A549 (cell line): ENCODE results near the gene PLD3. TPM values are rescaled to one million over a fixed set of nuclear protein-coding genes. Genes with fewer than 3 reads are reported as not detected.

Source experiments
- ATAC-seq, 2 experiments: fragments of 200-7000 bp in 1 of 2; fragments of >200 bp in 1 of 2; cut with Nextera tagmentation in 1 of 2; cut with Tn5 transposase in 1 of 2; 3 replicates each; pipeline versions ENCODE4 v1.8.0 to v1.9.1; 2018 to 2020; ENCODE audit warnings: mild to moderate bottlenecking in 1 of 2, moderate library complexity in 1 of 2
- CTCF ChIA-PET: fragments of 300-600 bp; sonication (Branson Sonifier 250); formaldehyde crosslinking; extraction: SDS; loops from one replicate; lab custom pipeline; 2021; ENCODE audit warnings: antibody characterized with exemption, inconsistent platforms; lab: Yijun Ruan, JAX
- POLR2A ChIA-PET: fragments of 350-600 bp; formaldehyde crosslinking; extraction: SDS; loops from one replicate; lab custom pipeline; 2021; ENCODE audit warnings: antibody characterized with exemption, inconsistent platforms; lab: Yijun Ruan, JAX
- DNase-seq, 2 experiments: peaks; one replicate each; pipeline versions ENCODE4 v3.0.0 to v3.0.0-alpha.2; 2011 to 2016; ENCODE audit warnings: low read depth in 1 of 2, low spot score in 1 of 2
- FAIRE-seq: peaks from 2 replicates; lab custom pipeline; 2011; peaks lifted over from hg19 to GRCh38; lab: Jason Lieb, UNC
- H3K27ac ChIP-seq, 2 experiments: fragments of >200 bp; sonication (Bioruptor Twin); formaldehyde crosslinking; 3 replicates each; pipeline ENCODE4 v1.5.1; 2016 to 2017
- H3K4me1 ChIP-seq: fragments of >200 bp; sonication (Bioruptor Twin); formaldehyde crosslinking; 3 replicates; pipeline ENCODE4 v1.6.1; 2016
- H3K4me2 ChIP-seq: fragments of >200 bp; sonication (Bioruptor Twin); formaldehyde crosslinking; 3 replicates; pipeline ENCODE4 v1.6.1; 2016
- H3K4me3 ChIP-seq: fragments of >200 bp; sonication (Bioruptor Twin); formaldehyde crosslinking; 3 replicates; pipeline ENCODE4 v1.5.1; 2016
- H3K9me3 ChIP-seq: fragments of >200 bp; sonication (Bioruptor Twin); formaldehyde crosslinking; 3 replicates; pipeline ENCODE4 v1.6.1; 2016
- CBX8 ChIP-seq: fragments of 200-600 bp; sonication (generic); IDR thresholded peaks from 2 replicates; pipeline ENCODE4 v1.6.1; 2016
- CHD4 ChIP-seq: fragments of 200-600 bp; sonication (generic); IDR thresholded peaks from 2 replicates; pipeline ENCODE4 v1.6.1; 2016; ENCODE audit warnings: antibody characterized with exemption, mild to moderate bottlenecking, borderline replicate concordance
- ESRRA ChIP-seq: fragments of 150-350 bp; IDR thresholded peaks from 2 replicates; pipeline ENCODE4 v1.6.1; 2014; ENCODE audit warnings: mild to moderate bottlenecking, low read length, borderline replicate concordance
- FOSL2 ChIP-seq, 2 experiments: fragments of 450-650 bp in 1 of 2; fragments of >200 bp in 1 of 2; sonication (Bioruptor Twin) in 1 of 2; formaldehyde crosslinking; IDR thresholded peaks; 2 replicates each; pipeline versions ENCODE4 v1.5.0 to v1.6.1; 2016 to 2020; ENCODE audit warnings: mild to moderate bottlenecking in 1 of 2, moderate library complexity in 1 of 2
- FOXS1 ChIP-seq: fragments of 250-450 bp; sonication (Bioruptor Pico); IDR thresholded peaks from 2 replicates; pipeline ENCODE4 v1.5.0; 2020; ENCODE audit warnings: mild to moderate bottlenecking, moderate library complexity
- GATA3 ChIP-seq: IDR thresholded peaks from 2 replicates; pipeline ENCODE4 v1.6.1; 2012; ENCODE audit warnings: borderline replicate concordance
- KDM1A ChIP-seq: fragments of 200-600 bp; sonication (generic); IDR thresholded peaks from 2 replicates; pipeline ENCODE4 v1.6.1; 2016; ENCODE audit warnings: low read depth, mild to moderate bottlenecking
- NR3C1 ChIP-seq: fragments of >200 bp; sonication (Bioruptor Twin); formaldehyde crosslinking; IDR thresholded peaks from 3 replicates; pipeline ENCODE4 v1.6.1; 2017
- PBX3 ChIP-seq: IDR thresholded peaks from 2 replicates; pipeline ENCODE4 v1.6.1; 2012
- PHF8 ChIP-seq: fragments of 200-600 bp; sonication (generic); IDR thresholded peaks from 2 replicates; pipeline ENCODE4 v1.6.1; 2016; ENCODE audit warnings: low read depth, mild to moderate bottlenecking, antibody characterized with exemption, moderate library complexity, borderline replicate concordance
- POLR2AphosphoS2 ChIP-seq: conservative IDR thresholded peaks from 2 replicates; pipeline ENCODE4 v1.6.1; 2012; ENCODE audit warnings: low read length, improper control_type of control experiment, inconsistent platforms
- RNF2 ChIP-seq: fragments of 200-600 bp; sonication (generic); IDR thresholded peaks from 2 replicates; pipeline ENCODE4 v1.6.1; 2016; ENCODE audit warnings: low read depth, mild to moderate bottlenecking, antibody characterized with exemption, moderate library complexity, borderline replicate concordance
- SMC3 ChIP-seq: fragments of >200 bp; sonication (Bioruptor Twin); formaldehyde crosslinking; IDR thresholded peaks from 3 replicates; pipeline ENCODE4 v1.6.1; 2018; ENCODE audit warnings: inconsistent platforms
- SREBF2 ChIP-seq: fragments of 450-650 bp; IDR thresholded peaks from 2 replicates; pipeline ENCODE4 v1.6.1; 2014; ENCODE audit warnings: mild to moderate bottlenecking, moderate library complexity
- ZNF302 ChIP-seq: fragments of 250-450 bp; sonication (Bioruptor Pico); IDR thresholded peaks from 2 replicates; pipeline ENCODE4 v1.9.0; 2021; ENCODE audit warnings: inconsistent platforms, mild to moderate bottlenecking, moderate library complexity
- WGBS: methylation state at CpG from one replicate; pipeline ENCODE4 v1.1.6; 2017; ENCODE audit errors: missing lambda C conversion rate; 5-methylcytosine and 5-hydroxymethylcytosine counted together
- polyA plus RNA-seq, 4 experiments: library from polyadenylated mRNA; depleted of rRNA in 3 of 4; stranded (reverse); fragments of >200 nt; fragmentation: RNase III in 1 of 4; extraction: RNeasy Plus Mini Kit Qiagen cat#74134 plus additional on column Dnase treatment in 1 of 4; gene quantifications; 2 replicates in 3 of 4; 3 replicates in 1 of 4; pipeline ENCODE4 v1.2.3, GENCODE V29; 2011 to 2017
- TF ChIP-seq, protein P1 (sequence below): IDR thresholded peaks from 2 replicates; pipeline ENCODE4 v1.6.1; 2012; ENCODE audit warnings: low read depth, borderline replicate concordance
- TF ChIP-seq, protein P2 (sequence below): fragments of 200-600 bp; sonication (generic); IDR thresholded peaks from 2 replicates; pipeline ENCODE4 v1.6.1; 2016; ENCODE audit warnings: antibody characterized with exemption, mild to moderate bottlenecking, moderate library complexity
- TF ChIP-seq, protein P3 (sequence below): fragments of >200 bp; sonication (Bioruptor Twin); formaldehyde crosslinking; IDR thresholded peaks from 3 replicates; pipeline ENCODE4 v1.6.1; 2016

The PLD3 gene
- polyA plus RNA-seq, 2 of the 4 experiments (the other 2 are of a cell fraction) = 265 to 290 TPM

- no peak for TF ChIP-seq CHD4
These were observed 26.8 kb upstream of the PLD3 start (continued) for GRCh38 chr19:40321566-40322270.

GRCh38 chr19:40322271-40322610 is 26.3 kb upstream of the PLD3 start:
- no peak for FAIRE-seq
- no peak; a peak in 1 of 6 replicates for ATAC-seq
- H3K4me2 ChIP-seq = no peak overlapping the region

GRCh38 chr19:40322951-40323615 is 25.4 kb upstream of the PLD3 start:
- ChIA-PET CTCF (interaction anchor here (1.0 to 12.0 kb wide), 6 partner anchors 10 to 219 kb away, joined by 3 to 142 read pairs (median 4); no protein-coding TSS in a partner anchor), POLR2A (no interaction called here)
- H3K9me3 ChIP-seq = no peaks in the 10 kb centered on the region
- 88% methylated on average over 15 of the region's 15 CpGs for WGBS
- FAIRE-seq = no peak
- DNase-seq = no peak
- no peak overlapping the region for H3K4me2 ChIP-seq
- H3K27ac ChIP-seq = no peak overlapping the region
- no peak; a peak in 2 of 6 replicates for ATAC-seq
- H3K4me3 ChIP-seq = no peak overlapping the region
- no peaks in the 10 kb centered on the region for H3K4me1 ChIP-seq
- TF ChIP-seq PBX3 = no peak
- no peak for TF ChIP-seq POLR2AphosphoS2
- no peak for TF ChIP-seq FOXS1 (CRISPR knock-in tag)
- TF ChIP-seq PHF8 = no peak
- no peak for TF ChIP-seq CHD4
- no peak for TF ChIP-seq KDM1A
- TF ChIP-seq SREBF2 = no peak
- TF ChIP-seq SMC3 = no peak
- no peak for TF ChIP-seq CBX8
- TF ChIP-seq, protein P1, sequence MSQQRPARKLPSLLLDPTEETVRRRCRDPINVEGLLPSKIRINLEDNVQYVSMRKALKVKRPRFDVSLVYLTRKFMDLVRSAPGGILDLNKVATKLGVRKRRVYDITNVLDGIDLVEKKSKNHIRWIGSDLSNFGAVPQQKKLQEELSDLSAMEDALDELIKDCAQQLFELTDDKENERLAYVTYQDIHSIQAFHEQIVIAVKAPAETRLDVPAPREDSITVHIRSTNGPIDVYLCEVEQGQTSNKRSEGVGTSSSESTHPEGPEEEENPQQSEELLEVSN = no peak
- TF ChIP-seq, protein P2, sequence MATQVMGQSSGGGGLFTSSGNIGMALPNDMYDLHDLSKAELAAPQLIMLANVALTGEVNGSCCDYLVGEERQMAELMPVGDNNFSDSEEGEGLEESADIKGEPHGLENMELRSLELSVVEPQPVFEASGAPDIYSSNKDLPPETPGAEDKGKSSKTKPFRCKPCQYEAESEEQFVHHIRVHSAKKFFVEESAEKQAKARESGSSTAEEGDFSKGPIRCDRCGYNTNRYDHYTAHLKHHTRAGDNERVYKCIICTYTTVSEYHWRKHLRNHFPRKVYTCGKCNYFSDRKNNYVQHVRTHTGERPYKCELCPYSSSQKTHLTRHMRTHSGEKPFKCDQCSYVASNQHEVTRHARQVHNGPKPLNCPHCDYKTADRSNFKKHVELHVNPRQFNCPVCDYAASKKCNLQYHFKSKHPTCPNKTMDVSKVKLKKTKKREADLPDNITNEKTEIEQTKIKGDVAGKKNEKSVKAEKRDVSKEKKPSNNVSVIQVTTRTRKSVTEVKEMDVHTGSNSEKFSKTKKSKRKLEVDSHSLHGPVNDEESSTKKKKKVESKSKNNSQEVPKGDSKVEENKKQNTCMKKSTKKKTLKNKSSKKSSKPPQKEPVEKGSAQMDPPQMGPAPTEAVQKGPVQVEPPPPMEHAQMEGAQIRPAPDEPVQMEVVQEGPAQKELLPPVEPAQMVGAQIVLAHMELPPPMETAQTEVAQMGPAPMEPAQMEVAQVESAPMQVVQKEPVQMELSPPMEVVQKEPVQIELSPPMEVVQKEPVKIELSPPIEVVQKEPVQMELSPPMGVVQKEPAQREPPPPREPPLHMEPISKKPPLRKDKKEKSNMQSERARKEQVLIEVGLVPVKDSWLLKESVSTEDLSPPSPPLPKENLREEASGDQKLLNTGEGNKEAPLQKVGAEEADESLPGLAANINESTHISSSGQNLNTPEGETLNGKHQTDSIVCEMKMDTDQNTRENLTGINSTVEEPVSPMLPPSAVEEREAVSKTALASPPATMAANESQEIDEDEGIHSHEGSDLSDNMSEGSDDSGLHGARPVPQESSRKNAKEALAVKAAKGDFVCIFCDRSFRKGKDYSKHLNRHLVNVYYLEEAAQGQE = no peak
- no peak for TF ChIP-seq FOSL2 (IDR thresholded peaks at IDR 0.05)
- TF ChIP-seq FOSL2 (CRISPR knock-in tag; IDR thresholded peaks at IDR 0.05) = no peak
- TF ChIP-seq, protein P3, sequence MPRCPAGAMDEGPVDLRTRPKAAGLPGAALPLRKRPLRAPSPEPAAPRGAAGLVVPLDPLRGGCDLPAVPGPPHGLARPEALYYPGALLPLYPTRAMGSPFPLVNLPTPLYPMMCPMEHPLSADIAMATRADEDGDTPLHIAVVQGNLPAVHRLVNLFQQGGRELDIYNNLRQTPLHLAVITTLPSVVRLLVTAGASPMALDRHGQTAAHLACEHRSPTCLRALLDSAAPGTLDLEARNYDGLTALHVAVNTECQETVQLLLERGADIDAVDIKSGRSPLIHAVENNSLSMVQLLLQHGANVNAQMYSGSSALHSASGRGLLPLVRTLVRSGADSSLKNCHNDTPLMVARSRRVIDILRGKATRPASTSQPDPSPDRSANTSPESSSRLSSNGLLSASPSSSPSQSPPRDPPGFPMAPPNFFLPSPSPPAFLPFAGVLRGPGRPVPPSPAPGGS = no peak
- TF ChIP-seq ZNF302 (CRISPR knock-in tag) = no peak
- no peak for TF ChIP-seq RNF2
- no peak for TF ChIP-seq ESRRA

More at GRCh38 chr19:40322271-40322610, 26.3 kb upstream of the PLD3 start:
- no peak for DNase-seq
- TF ChIP-seq NR3C1 (no peak), GATA3 (no peak)
- CTCF ChIA-PET = interaction anchor here (0.8 to 12.0 kb wide), 9 partner anchors 10 to 1248 kb away, joined by 3 to 142 read pairs (median 3); no protein-coding TSS in a partner anchor
- H3K4me3 ChIP-seq = no peak overlapping the region
- H3K27ac ChIP-seq = no peak overlapping the region
- H3K9me3 ChIP-seq = no peaks in the 10 kb centered on the region
- 77% methylated on average over 7 of the region's 7 CpGs for WGBS
- H3K4me1 ChIP-seq = no peaks in the 10 kb centered on the region
- POLR2A ChIA-PET = no interaction called here
